Measurements from ENCODE around the gene ASPSCR1. TPM values are rescaled to one million over a fixed set of nuclear protein-coding genes. Genes with fewer than 3 reads are reported as not detected.
A peak's percentile ranks its signal among the peaks of the same experiment; 100 is the strongest.

The ASPSCR1 gene
- total and polyA plus RNA-seq, 2 of the 13 experiments (the other 11 are each of a cell fraction or from before 2014, with no cell fraction given), result 274 to 314 TPM

DNA sequence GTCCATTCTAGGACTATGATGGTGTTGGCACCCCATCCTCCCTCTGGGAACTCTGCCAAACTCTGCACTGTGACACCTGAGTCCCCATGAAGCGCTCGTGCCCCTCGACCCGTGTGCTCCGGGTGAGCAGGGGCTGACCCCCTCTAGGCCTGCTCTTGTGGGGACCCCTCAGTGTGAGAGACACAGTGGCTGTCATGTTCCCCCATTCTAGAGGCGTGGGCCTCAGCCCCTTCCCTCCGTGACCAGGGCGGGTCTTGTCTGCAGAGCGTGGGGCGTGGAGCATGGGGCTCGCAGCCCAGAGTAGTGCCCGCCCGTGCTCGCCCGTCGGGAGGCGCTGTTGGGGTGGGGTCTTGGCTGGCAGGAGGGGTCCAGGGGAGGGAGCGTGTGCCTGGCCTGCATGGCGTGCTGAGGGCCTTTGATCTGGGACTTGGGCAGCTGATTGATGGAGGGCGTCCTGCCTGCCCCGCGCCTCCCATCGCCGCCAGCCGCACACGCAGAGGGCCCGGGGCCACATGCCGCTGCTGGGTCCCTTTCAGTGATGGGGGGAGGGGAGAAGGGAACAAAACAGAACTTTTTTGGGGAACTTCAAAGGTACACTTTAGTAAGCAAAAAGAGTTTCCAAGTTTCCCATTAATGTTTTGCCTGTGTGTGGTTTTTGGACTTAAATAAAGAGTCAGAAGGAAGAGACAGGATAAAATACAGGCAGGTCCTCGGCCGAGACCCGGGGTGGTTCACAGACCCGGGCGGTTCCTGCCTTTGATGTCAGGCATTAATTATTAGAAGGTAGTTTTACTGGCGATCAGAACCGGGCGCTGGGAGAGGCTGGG is 22.8 kb downstream of the ASPSCR1 start (continued):
- no peak for TF ChIP-seq U2AF1 (optimal IDR thresholded peaks at IDR 0.05; ENCODE audit: low read depth, low read length)
- no peak for TF ChIP-seq ZNF816 (CRISPR knock-in tag; IDR thresholded peaks at IDR 0.05; ENCODE audit: borderline replicate concordance)
- no peak; the same call in 1 of the 2 replicates for TF ChIP-seq MED1 (CRISPR knock-in tag; IDR thresholded peaks at IDR 0.05)
- TF ChIP-seq, protein P1, sequence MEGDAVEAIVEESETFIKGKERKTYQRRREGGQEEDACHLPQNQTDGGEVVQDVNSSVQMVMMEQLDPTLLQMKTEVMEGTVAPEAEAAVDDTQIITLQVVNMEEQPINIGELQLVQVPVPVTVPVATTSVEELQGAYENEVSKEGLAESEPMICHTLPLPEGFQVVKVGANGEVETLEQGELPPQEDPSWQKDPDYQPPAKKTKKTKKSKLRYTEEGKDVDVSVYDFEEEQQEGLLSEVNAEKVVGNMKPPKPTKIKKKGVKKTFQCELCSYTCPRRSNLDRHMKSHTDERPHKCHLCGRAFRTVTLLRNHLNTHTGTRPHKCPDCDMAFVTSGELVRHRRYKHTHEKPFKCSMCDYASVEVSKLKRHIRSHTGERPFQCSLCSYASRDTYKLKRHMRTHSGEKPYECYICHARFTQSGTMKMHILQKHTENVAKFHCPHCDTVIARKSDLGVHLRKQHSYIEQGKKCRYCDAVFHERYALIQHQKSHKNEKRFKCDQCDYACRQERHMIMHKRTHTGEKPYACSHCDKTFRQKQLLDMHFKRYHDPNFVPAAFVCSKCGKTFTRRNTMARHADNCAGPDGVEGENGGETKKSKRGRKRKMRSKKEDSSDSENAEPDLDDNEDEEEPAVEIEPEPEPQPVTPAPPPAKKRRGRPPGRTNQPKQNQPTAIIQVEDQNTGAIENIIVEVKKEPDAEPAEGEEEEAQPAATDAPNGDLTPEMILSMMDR (CRISPR knock-in tag; IDR thresholded peaks at IDR 0.05), result peak; percentile 89
- no peak for TF ChIP-seq SETDB1 (CRISPR knock-in tag; IDR thresholded peaks at IDR 0.05; ENCODE audit: borderline replicate concordance)
- TF ChIP-seq, protein P2, sequence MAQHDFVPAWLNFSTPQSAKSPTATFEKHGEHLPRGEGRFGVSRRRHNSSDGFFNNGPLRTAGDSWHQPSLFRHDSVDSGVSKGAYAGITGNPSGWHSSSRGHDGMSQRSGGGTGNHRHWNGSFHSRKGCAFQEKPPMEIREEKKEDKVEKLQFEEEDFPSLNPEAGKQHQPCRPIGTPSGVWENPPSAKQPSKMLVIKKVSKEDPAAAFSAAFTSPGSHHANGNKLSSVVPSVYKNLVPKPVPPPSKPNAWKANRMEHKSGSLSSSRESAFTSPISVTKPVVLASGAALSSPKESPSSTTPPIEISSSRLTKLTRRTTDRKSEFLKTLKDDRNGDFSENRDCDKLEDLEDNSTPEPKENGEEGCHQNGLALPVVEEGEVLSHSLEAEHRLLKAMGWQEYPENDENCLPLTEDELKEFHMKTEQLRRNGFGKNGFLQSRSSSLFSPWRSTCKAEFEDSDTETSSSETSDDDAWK (CRISPR knock-in tag; IDR thresholded peaks at IDR 0.05), result no peak
- no peak for TF ChIP-seq RFX5 (IDR thresholded peaks at IDR 0.05; ENCODE audit: low read depth, low read length)
- no peak for TF ChIP-seq ZSCAN9 (CRISPR knock-in tag; IDR thresholded peaks at IDR 0.05; ENCODE audit: borderline replicate concordance)
- TF ChIP-seq USF2 (IDR thresholded peaks at IDR 0.05; ENCODE audit: low read depth, low read length), result no peak
- no peak for TF ChIP-seq USF2 (CRISPR knock-in tag; IDR thresholded peaks at IDR 0.05; ENCODE audit: borderline replicate concordance)
- no peak for TF ChIP-seq MAFG (CRISPR knock-in tag; IDR thresholded peaks at IDR 0.05)
- peak; percentile 86 for TF ChIP-seq ZNF296 (CRISPR knock-in tag; conservative IDR thresholded peaks at IDR 0.05)
- no peak for TF ChIP-seq GPN1 (CRISPR knock-in tag; IDR thresholded peaks at IDR 0.05; ENCODE audit: borderline replicate concordance)
- TF ChIP-seq ZFY (CRISPR knock-in tag; IDR thresholded peaks at IDR 0.05), result peak; percentile 65
- TF ChIP-seq, protein P3, sequence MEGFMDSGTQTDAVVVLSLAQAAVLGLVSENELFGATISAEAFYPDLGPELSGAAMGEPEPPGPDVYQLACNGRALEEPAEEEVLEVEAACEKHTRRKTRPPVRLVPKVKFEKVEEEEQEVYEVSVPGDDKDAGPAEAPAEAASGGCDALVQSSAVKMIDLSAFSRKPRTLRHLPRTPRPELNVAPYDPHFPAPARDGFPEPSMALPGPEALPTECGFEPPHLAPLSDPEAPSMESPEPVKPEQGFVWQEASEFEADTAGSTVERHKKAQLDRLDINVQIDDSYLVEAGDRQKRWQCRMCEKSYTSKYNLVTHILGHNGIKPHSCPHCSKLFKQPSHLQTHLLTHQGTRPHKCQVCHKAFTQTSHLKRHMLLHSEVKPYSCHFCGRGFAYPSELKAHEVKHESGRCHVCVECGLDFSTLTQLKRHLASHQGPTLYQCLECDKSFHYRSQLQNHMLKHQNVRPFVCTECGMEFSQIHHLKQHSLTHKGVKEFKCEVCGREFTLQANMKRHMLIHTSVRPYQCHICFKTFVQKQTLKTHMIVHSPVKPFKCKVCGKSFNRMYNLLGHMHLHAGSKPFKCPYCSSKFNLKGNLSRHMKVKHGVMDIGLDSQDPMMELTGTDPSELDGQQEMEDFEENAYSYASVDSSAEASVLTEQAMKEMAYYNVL (CRISPR knock-in tag; IDR thresholded peaks at IDR 0.05; ENCODE audit: borderline replicate concordance), result no peak; the same call in 1 of the 2 replicates
- peak; percentile 12; the same call in 1 of the 2 replicates for TF ChIP-seq TGIF2 (CRISPR knock-in tag; IDR thresholded peaks at IDR 0.05)
- no peak; the same call in 1 of the 2 replicates for TF ChIP-seq JDP2 (CRISPR knock-in tag; IDR thresholded peaks at IDR 0.05; ENCODE audit: borderline replicate concordance)
- no peak; the same call in 1 of the 2 replicates for TF ChIP-seq KDM5A (IDR thresholded peaks at IDR 0.05; ENCODE audit: borderline replicate concordance, low read length)
- TF ChIP-seq CHD2 (IDR thresholded peaks at IDR 0.05; ENCODE audit: low read depth, low read length), result peak; percentile 4; the same call in 1 of the 2 replicates
- TF ChIP-seq MTA1 (CRISPR knock-in tag; IDR thresholded peaks at IDR 0.05; ENCODE audit: borderline replicate concordance), result peak; percentile 81
- TF ChIP-seq NONO (IDR thresholded peaks at IDR 0.05), result no peak
- peak; percentile 90 for TF ChIP-seq NONO (CRISPR knock-in tag; conservative IDR thresholded peaks at IDR 0.05)
- TF ChIP-seq FOXA3 (CRISPR knock-in tag; IDR thresholded peaks at IDR 0.05), result peak; percentile 28; the same call in 1 of the 2 replicates
